Naive thymus-derived CD4-positive, alpha-beta T cell (primary cell): ENCODE measurements around the gene DPP6. TPM values are rescaled to one million over a fixed set of nuclear protein-coding genes. Genes with fewer than 3 reads are reported as not detected.

Experiments
- ATAC-seq: fragments of 150-1000 bp; cut with Tn5 transposase; 2 replicates; pipeline ENCODE4 v1.10.0; 2021; ENCODE audit warnings: mild to moderate bottlenecking, moderate library complexity
- CTCF ChIA-PET: fragments of 350-600 bp; sonication (Branson Sonifier 250); formaldehyde crosslinking; loops from one replicate; lab custom pipeline; 2021; ENCODE audit warnings: antibody characterized with exemption; lab: Charles Lee
- POLR2A ChIA-PET: fragments of 350-600 bp; sonication (Branson Sonifier 250); formaldehyde crosslinking; loops from one replicate; lab custom pipeline; 2021; ENCODE audit warnings: antibody characterized with exemption, inconsistent platforms; lab: Charles Lee
- DNase-seq, 9 donors: peaks; one replicate each; pipeline versions ENCODE4 v3.0.0 to v3.0.0-alpha.2; 2020 to 2022; ENCODE audit warnings: mixed read lengths in 1 of 9
- H3K27ac ChIP-seq: one replicate; pipeline ENCODE4 v1.7.0; 2013; ENCODE audit warnings: mild to moderate bottlenecking, low read depth, low read length, moderate library complexity
- H3K27me3 ChIP-seq, 2 donors: one replicate each; pipeline ENCODE4 v1.7.0; 2013; ENCODE audit warnings: low read length in 2 of 2, mild to moderate bottlenecking in 2 of 2, moderate library complexity in 2 of 2; ENCODE audit not compliant: control insufficient read depth in 2 of 2, insufficient read depth in 2 of 2
- H3K36me3 ChIP-seq, 3 experiments: 1 replicate in 2 of 3; 2 replicates in 1 of 3; pipeline ENCODE4 v1.7.0; 2013; ENCODE audit warnings: low read length in 3 of 3, mild to moderate bottlenecking in 3 of 3, moderate library complexity in 1 of 3; ENCODE audit not compliant: insufficient read depth in 3 of 3, control insufficient read depth in 2 of 3
- H3K4me1 ChIP-seq, 2 donors: one replicate each; pipeline ENCODE4 v1.7.0; 2013; ENCODE audit warnings: low read length in 2 of 2, mild to moderate bottlenecking in 2 of 2, moderate library complexity in 1 of 2; ENCODE audit not compliant: control insufficient read depth in 2 of 2, insufficient read depth in 2 of 2
- H3K4me3 ChIP-seq: 2 replicates; pipeline ENCODE4 v1.7.0; 2013; ENCODE audit warnings: mild to moderate bottlenecking, low read length
- H3K9me3 ChIP-seq, 3 experiments: 1 replicate in 2 of 3; 2 replicates in 1 of 3; pipeline ENCODE4 v1.7.0; 2013; ENCODE audit warnings: low read length in 3 of 3; ENCODE audit not compliant: control insufficient read depth in 2 of 3
- H3K27ac Mint-ChIP-seq, 9 donors: one replicate each; pipeline ENCODE4 v1.8.0; 2020 to 2022; ENCODE audit warnings: mixed read lengths in 9 of 9, mild to moderate bottlenecking in 8 of 9, moderate library complexity in 5 of 9, inconsistent platforms in 2 of 9
- H3K27me3 Mint-ChIP-seq, 5 donors: one replicate each; pipeline ENCODE4 v1.8.0; 2021 to 2022; ENCODE audit warnings: mixed read lengths in 5 of 5, mild to moderate bottlenecking in 1 of 5
- H3K36me3 Mint-ChIP-seq, 5 donors: one replicate each; pipeline ENCODE4 v1.8.0; 2020 to 2022; ENCODE audit warnings: mixed read lengths in 5 of 5, mild to moderate bottlenecking in 3 of 5, inconsistent platforms in 1 of 5
- H3K4me1 Mint-ChIP-seq, 7 donors: one replicate each; pipeline ENCODE4 v1.8.0; 2020 to 2022; ENCODE audit warnings: mixed read lengths in 7 of 7, mild to moderate bottlenecking in 3 of 7, inconsistent platforms in 1 of 7
- H3K4me3 Mint-ChIP-seq, 10 donors: one replicate each; pipeline ENCODE4 v1.8.0; 2020 to 2022; ENCODE audit warnings: mild to moderate bottlenecking in 10 of 10, mixed read lengths in 10 of 10, moderate library complexity in 6 of 10, inconsistent platforms in 2 of 10
- H3K9me3 Mint-ChIP-seq, 11 donors: one replicate each; pipeline ENCODE4 v1.8.0; 2020 to 2022; ENCODE audit warnings: mixed read lengths in 11 of 11, mild to moderate bottlenecking in 4 of 11, inconsistent platforms in 1 of 11, moderate library complexity in 1 of 11
- intact Hi-C, 2 donors: fragments of 100-400 bp; cut with micrococcal nuclease; formaldehyde crosslinking; loops; one replicate each; pipeline ENCODE4 v1.15.1; 2023
- polyA plus RNA-seq, 2 donors: library from polyadenylated mRNA; unstranded; fragments of 300-500 nt; fragmentation: Illumina TruSeq; gene quantifications; one replicate each; pipeline ENCODE4 v1.2.3, GENCODE V29; 2021
- total RNA-seq, 6 experiments: library from RNA in 5 of 6; stranded (reverse) in 5 of 6; gene quantifications; 1 replicate in 5 of 6; 2 replicates in 1 of 6; pipeline ENCODE4 v1.2.3 and lab custom pipeline; 2021 to 2026

DPP6 gene
- total and polyA plus RNA-seq, 7 experiments from 2014 or later, result not detected

DNA sequence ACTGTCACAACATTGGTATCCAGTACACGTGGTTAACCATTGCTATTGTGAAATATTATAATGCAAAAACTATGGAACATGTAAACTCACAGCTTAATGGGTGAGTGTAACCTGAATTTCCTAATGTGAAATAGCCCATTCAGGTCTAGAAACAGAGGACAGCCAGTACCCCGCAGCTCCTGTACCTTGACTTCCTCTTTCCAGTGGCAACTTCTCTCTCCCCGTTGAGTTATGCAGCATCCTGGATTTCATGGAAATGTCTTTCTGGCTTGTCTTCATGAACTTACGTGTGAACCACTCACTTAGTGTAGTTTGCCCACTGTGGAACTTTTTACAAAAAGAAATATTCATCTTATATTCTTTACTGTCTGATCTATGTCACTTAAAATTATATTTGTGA is 384.4 kb downstream of the DPP6 start:
- H3K27ac Mint-ChIP-seq, result no peak overlapping the region
- peaks cover 0 to 6% (median 0%) of the 10 kb centered on the region in 5 donors for H3K27me3 Mint-ChIP-seq
- H3K4me3 Mint-ChIP-seq, result no peak overlapping the region
- no peaks in the 10 kb centered on the region for H3K4me1 Mint-ChIP-seq
- Histone ChIP-seq H3K27me3 (no peaks in the 10 kb centered on the region), H3K4me1 (no peaks in the 10 kb centered on the region), H3K4me3 (no peak overlapping the region), H3K36me3 (no peaks in the 10 kb centered on the region), H3K9me3 (no peaks in the 10 kb centered on the region), H3K27ac (no peak overlapping the region)
- ChIA-PET CTCF (interaction anchor here (0.6 kb wide), 1 partner anchor 11 kb away, joined by 3 read pairs; no protein-coding TSS in a partner anchor), POLR2A (no interaction called here)
- intact Hi-C loops, result no loop called here
- H3K9me3 Mint-ChIP-seq, result peaks cover 0 to 10% (median 4%) of the 10 kb centered on the region in 11 donors
- ATAC-seq (no peak), DNase-seq (no peak)
- no peaks in the 10 kb centered on the region for H3K36me3 Mint-ChIP-seq

GRCh38 chr7:154437234-154437633 is 385.0 kb downstream of the DPP6 start:
- Histone ChIP-seq H3K4me1 (no peaks in the 10 kb centered on the region), H3K36me3 (no peaks in the 10 kb centered on the region), H3K27ac (no peak overlapping the region), H3K4me3 (no peak overlapping the region), H3K27me3 (no peaks in the 10 kb centered on the region), H3K9me3 (no peaks in the 10 kb centered on the region)
- ATAC-seq (no peak), DNase-seq (no peak)
- Mint-ChIP-seq H3K9me3 (peaks cover 0 to 10% (median 4%) of the 10 kb centered on the region in 11 donors), H3K36me3 (no peaks in the 10 kb centered on the region), H3K4me3 (no peak overlapping the region), H3K27ac (no peak overlapping the region), H3K27me3 (peaks cover 0 to 6% (median 0%) of the 10 kb centered on the region in 5 donors), H3K4me1 (no peaks in the 10 kb centered on the region)
- ChIA-PET POLR2A (no interaction called here), CTCF (no interaction called here)
- intact Hi-C loops, result no loop called here

DNA sequence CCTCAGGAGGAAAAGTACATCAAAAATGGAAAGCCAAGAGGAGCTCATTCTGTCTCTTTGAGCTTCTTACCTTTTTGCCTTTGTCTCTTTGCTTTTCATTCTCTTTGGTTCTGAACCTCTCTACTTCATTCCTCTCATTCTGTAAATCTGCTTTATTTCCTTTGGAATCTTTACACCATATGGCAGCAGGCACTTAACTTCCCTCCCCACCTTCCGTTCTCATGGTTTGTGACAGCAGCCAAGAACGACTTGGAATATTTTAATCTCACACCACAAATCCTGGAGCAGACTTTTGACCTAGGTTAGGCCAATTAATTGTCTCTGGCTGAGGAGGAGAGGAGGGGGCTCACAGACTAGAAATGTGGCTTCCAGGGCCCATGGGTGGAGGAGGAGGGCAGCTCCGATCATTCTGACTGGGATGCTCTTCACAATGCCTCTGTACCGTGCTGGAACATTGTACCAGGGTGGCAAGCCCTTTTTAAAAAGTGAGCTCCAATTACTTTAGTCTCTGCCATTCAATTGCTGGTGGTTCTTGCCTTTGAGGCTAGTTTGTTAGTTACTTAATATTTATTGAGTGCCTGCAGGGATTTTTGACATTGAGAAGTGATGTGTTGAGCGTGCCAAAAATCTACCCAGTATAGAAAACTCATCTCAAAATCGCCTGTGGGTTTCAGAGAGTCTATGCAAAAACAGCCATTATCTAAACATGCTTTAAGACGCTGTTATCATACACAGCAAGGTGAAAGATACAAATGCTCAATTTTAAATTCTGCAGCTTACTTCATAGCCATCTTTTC is 386.6 kb downstream of the DPP6 start:
- ChIA-PET CTCF (no interaction called here), POLR2A (no interaction called here)
- no peaks in the 10 kb centered on the region for H3K4me1 ChIP-seq
- no peak for ATAC-seq
- Mint-ChIP-seq H3K27ac (no peak overlapping the region), H3K9me3 (peaks cover 0 to 16% (median 6%) of the 10 kb centered on the region in 11 donors), H3K27me3 (peaks cover 0 to 6% (median 3%) of the 10 kb centered on the region in 5 donors), H3K4me3 (no peak overlapping the region), H3K36me3 (no peaks in the 10 kb centered on the region), H3K4me1 (no peaks in the 10 kb centered on the region)
- intact Hi-C loops, result no loop called here
- H3K36me3 ChIP-seq, result no peaks in the 10 kb centered on the region
- no peak overlapping the region for H3K27ac ChIP-seq
- H3K9me3 ChIP-seq, result no peaks in the 10 kb centered on the region
- no peak overlapping the region for H3K4me3 ChIP-seq
- H3K27me3 ChIP-seq, result no peaks in the 10 kb centered on the region
- DNase-seq, result no peak

DNA sequence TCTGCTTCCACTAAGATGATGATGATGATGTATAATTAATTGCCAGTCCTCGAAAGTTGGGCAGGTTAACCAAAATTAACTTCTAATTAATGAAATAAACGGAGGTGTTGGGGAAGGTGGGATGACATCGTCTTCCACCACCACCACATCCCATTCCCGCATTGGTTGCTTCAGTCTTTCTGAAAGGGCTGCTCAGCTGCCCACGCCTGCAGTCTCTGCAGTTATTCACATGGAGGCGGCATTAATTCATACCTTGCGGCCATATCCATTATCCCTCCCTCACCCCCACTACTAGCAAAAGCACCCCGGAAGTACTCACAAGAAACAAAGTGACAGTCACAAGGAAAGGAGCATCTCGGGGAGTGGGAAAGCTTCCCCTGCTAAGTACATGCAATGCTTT is 387.9 kb downstream of the DPP6 start:
- Mint-ChIP-seq H3K27me3 (peaks cover 0 to 6% (median 3%) of the 10 kb centered on the region in 5 donors), H3K27ac (no peak overlapping the region), H3K36me3 (no peaks in the 10 kb centered on the region), H3K4me3 (no peak overlapping the region), H3K9me3 (peaks cover 0 to 13% (median 5%) of the 10 kb centered on the region in 11 donors), H3K4me1 (no peaks in the 10 kb centered on the region)
- Histone ChIP-seq H3K4me1 (no peaks in the 10 kb centered on the region), H3K27ac (no peak overlapping the region), H3K36me3 (no peaks in the 10 kb centered on the region), H3K27me3 (no peaks in the 10 kb centered on the region), H3K9me3 (no peaks in the 10 kb centered on the region), H3K4me3 (no peak overlapping the region)
- ATAC-seq (no peak), DNase-seq (no peak)
- CTCF ChIA-PET, result no interaction called here
- POLR2A ChIA-PET, result no interaction called here
- intact Hi-C loops, result no loop called here

DNA sequence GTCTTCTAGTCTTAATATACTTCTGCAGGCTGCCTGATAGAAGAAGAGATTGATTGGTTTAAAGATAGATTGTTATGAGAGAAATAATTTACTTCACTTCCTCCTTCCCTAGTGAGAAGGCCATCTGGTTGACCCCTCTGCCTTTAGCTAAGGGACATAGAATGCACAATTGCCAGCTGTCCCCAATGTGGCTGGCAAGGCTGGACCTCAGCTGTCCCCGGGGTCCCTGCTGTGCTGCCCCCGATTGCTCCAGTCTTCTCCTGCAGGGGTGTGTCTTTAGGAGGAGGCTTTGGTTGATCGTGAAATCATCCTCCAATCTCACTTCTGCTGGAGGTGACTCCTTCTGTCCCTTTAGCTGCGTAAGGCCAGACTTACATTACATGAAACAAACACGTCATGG is 388.5 kb downstream of the DPP6 start:
- no peak overlapping the region for H3K4me3 Mint-ChIP-seq
- CTCF ChIA-PET, result no interaction called here

DNA sequence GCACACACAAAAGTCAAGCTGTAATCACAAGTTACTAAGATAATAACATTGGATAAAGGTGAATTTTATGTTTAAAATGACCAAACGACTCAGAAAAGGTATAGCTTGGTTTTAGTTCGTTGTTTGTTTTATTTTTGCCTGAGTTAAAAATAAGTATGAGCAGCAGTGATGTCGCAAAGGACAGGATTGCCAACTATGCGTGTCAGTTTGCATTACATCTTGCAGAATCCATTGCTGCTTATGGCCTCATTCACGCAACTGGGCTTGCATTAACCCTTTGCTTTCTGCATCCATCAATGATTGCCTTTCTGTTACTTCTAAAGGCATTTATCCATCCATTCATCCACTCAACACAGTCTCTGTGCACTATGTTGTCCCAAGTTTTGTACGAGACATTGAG is 389.6 kb downstream of the DPP6 start:
- no peak overlapping the region for H3K27ac Mint-ChIP-seq
- Histone ChIP-seq H3K9me3 (no peaks in the 10 kb centered on the region), H3K4me3 (no peak overlapping the region)

More for the DNA sequence above, 388.5 kb downstream of the DPP6 start:
- H3K27me3 Mint-ChIP-seq, result peaks cover 0 to 6% (median 3%) of the 10 kb centered on the region in 5 donors
- no peaks in the 10 kb centered on the region for H3K4me1 Mint-ChIP-seq
- ATAC-seq (no peak), DNase-seq (no peak)
- H3K27ac Mint-ChIP-seq, result no peak overlapping the region
- Histone ChIP-seq H3K9me3 (no peaks in the 10 kb centered on the region), H3K27ac (no peak overlapping the region), H3K4me1 (no peaks in the 10 kb centered on the region), H3K27me3 (no peaks in the 10 kb centered on the region), H3K36me3 (no peaks in the 10 kb centered on the region), H3K4me3 (no peak overlapping the region)
- intact Hi-C loops, result no loop called here
- H3K36me3 Mint-ChIP-seq, result no peaks in the 10 kb centered on the region
- POLR2A ChIA-PET, result no interaction called here
- H3K9me3 Mint-ChIP-seq, result peaks cover 4 to 16% (median 6%) of the 10 kb centered on the region in 11 donors

DNA sequence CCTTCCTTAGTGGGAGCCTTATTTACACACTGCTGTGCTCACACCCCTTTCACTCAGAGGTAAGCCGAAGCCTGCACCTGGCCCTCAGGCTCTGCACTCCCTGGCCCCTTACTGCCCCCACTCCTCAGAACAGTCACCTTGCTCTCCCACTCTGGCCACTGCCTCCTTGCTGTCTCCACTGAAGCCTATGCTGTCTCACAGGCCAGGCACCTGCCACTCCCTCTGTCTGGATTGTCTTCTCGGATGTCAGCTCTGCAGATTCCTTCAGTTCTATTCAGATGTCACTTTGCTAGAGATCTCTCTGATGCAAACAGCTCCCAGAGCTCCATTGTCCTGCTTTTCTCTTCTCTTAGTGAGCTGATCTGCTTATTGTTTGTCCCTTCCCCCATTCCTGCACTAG is 390.7 kb downstream of the DPP6 start:
- Histone ChIP-seq H3K4me3 (no peak overlapping the region), H3K27me3 (no peaks in the 10 kb centered on the region), H3K27ac (no peak overlapping the region), H3K4me1 (no peaks in the 10 kb centered on the region), H3K9me3 (no peaks in the 10 kb centered on the region), H3K36me3 (no peaks in the 10 kb centered on the region)
- Mint-ChIP-seq H3K36me3 (no peaks in the 10 kb centered on the region), H3K9me3 (peaks cover 4 to 13% (median 8%) of the 10 kb centered on the region in 11 donors), H3K4me1 (no peaks in the 10 kb centered on the region), H3K27me3 (peaks cover 0 to 5% (median 0%) of the 10 kb centered on the region in 5 donors), H3K27ac (no peak overlapping the region), H3K4me3 (no peak overlapping the region)
- ATAC-seq (no peak), DNase-seq (no peak)
- intact Hi-C loops, result no loop called here
- CTCF ChIA-PET, result no interaction called here
- POLR2A ChIA-PET, result no interaction called here

More for the DNA sequence above, 389.6 kb downstream of the DPP6 start:
- Mint-ChIP-seq H3K4me3 (no peak overlapping the region), H3K36me3 (no peaks in the 10 kb centered on the region), H3K4me1 (no peaks in the 10 kb centered on the region), H3K9me3 (peaks cover 3 to 13% (median 6%) of the 10 kb centered on the region in 11 donors), H3K27me3 (peaks cover 0 to 5% (median 0%) of the 10 kb centered on the region in 5 donors)
- ATAC-seq (no peak), DNase-seq (no peak)
- Histone ChIP-seq H3K36me3 (no peaks in the 10 kb centered on the region), H3K27ac (no peak overlapping the region), H3K4me1 (no peaks in the 10 kb centered on the region), H3K27me3 (no peaks in the 10 kb centered on the region)
- POLR2A ChIA-PET, result no interaction called here
- intact Hi-C loops, result no loop called here
- CTCF ChIA-PET, result no interaction called here
